ENCODE results near the gene ABCB8. TPM values are rescaled to one million over a fixed set of nuclear protein-coding genes. Genes with fewer than 3 reads are reported as not detected.

The ABCB8 gene
- total RNA-seq, 4 donors from 2014 or later, result 22.9 to 35.2 (median 27.6) TPM

DNA sequence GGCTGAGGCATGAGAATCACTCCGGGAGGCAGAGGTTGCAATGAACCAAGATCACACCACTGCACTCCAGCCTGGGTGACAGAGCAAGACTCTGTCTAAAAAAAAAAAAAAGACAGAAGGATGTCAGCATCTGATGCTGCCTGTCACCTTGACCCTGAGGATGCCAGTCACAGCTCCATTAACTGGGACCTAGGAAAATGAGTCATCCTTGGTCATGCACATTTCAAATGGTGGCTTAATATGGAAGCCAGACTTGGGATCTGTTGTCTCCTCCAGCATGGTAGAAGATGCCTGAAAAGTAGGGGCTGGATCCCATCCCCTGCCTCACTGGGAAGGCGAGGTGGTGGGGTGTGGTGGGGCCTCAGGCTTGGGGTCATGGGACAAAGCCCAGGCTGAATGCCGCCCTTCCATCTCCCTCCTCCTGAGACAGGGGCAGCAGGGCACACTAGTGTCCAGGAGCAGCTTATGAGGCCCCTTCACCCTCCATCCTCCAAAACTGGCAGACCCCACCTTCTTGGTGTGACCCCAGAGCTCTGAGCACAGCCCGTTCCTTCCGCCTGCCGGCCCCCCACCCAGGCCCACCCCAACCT, 36.1 kb upstream of the ABCB8 start:
- 78 to 82% methylated on average over 6 of the region's 6 CpGs for WGBS, 2 donors
- no peak for DNase-seq (ENCODE audit: low spot score in 2 of 2)
- TF ChIP-seq, protein P1, sequence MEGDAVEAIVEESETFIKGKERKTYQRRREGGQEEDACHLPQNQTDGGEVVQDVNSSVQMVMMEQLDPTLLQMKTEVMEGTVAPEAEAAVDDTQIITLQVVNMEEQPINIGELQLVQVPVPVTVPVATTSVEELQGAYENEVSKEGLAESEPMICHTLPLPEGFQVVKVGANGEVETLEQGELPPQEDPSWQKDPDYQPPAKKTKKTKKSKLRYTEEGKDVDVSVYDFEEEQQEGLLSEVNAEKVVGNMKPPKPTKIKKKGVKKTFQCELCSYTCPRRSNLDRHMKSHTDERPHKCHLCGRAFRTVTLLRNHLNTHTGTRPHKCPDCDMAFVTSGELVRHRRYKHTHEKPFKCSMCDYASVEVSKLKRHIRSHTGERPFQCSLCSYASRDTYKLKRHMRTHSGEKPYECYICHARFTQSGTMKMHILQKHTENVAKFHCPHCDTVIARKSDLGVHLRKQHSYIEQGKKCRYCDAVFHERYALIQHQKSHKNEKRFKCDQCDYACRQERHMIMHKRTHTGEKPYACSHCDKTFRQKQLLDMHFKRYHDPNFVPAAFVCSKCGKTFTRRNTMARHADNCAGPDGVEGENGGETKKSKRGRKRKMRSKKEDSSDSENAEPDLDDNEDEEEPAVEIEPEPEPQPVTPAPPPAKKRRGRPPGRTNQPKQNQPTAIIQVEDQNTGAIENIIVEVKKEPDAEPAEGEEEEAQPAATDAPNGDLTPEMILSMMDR (IDR thresholded peaks at IDR 0.05), result no peak
- no peak for TF ChIP-seq POLR2A (IDR thresholded peaks at IDR 0.05)
- intact Hi-C loops (cut with DNase I; ENCODE audit: low total_unique reads), result no loop called here
- H3K4me3 ChIP-seq (ENCODE audit: low read depth, poor library complexity, severe bottlenecking), result no peak overlapping the region

DNA sequence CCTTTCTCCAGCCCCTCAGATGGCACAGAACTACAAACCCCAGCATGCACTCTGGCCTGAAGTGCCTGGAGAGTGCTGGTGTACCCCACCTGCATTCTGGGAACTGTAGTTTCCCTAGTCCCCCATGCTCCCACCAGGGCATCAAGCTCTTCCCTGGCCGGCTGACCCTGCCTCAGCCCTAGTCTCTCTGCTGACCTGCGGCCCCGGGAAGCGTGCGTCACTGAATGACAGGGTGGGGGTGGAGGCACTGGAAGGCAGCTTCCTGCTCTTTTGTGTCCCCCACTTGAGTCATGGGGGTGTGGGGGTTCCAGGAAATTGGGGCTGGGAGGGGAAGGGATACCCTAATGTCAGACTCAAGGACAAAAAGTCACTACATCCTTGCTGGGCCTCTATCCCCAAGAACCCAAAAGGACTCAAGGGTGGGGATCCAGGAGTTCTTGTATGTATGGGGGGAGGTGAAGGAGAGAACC, 35.4 kb upstream of the ABCB8 start:
- 20 to 48% methylated on average over 2 to 5 of the region's 5 CpGs for WGBS, 2 donors
- TF ChIP-seq, protein P1 (IDR thresholded peaks at IDR 0.05), result no peak
- TF ChIP-seq POLR2A (IDR thresholded peaks at IDR 0.05), result no peak

DNA sequence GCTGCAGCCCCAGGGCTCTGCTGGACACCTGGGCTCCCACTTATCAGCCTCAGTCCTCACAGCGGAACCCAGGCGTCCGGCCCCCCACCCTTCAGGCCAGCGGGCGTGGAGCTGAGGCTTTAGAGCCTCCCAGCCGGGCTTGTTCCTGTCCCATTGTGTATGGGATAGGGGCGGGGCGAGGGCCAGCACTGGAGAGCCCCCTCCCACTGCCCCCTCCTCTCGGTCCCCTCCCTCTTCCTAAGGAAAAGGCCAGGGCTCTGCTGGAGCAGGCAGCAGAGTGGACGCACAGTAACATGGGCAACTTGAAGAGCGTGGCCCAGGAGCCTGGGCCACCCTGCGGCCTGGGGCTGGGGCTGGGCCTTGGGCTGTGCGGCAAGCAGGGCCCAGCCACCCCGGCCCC, 34.7 kb upstream of the ABCB8 start:
- intact Hi-C loops (cut with DNase I; ENCODE audit: low total_unique reads), result no loop called here
- no peak for DNase-seq (ENCODE audit: low spot score in 2 of 2)
- TF ChIP-seq, protein P1 (IDR thresholded peaks at IDR 0.05), result no peak
- no peak for TF ChIP-seq POLR2A (IDR thresholded peaks at IDR 0.05)
- 78 to 87% methylated on average over 10 to 14 of the region's 14 CpGs for WGBS, 2 donors
- no peak overlapping the region for H3K4me3 ChIP-seq (ENCODE audit: low read depth, poor library complexity, severe bottlenecking)

More for the DNA sequence above, 35.4 kb upstream of the ABCB8 start:
- H3K4me3 ChIP-seq (ENCODE audit: low read depth, poor library complexity, severe bottlenecking), result no peak overlapping the region
- intact Hi-C loops (cut with DNase I; ENCODE audit: low total_unique reads), result no loop called here
- no peak for DNase-seq (ENCODE audit: low spot score in 2 of 2)

DNA sequence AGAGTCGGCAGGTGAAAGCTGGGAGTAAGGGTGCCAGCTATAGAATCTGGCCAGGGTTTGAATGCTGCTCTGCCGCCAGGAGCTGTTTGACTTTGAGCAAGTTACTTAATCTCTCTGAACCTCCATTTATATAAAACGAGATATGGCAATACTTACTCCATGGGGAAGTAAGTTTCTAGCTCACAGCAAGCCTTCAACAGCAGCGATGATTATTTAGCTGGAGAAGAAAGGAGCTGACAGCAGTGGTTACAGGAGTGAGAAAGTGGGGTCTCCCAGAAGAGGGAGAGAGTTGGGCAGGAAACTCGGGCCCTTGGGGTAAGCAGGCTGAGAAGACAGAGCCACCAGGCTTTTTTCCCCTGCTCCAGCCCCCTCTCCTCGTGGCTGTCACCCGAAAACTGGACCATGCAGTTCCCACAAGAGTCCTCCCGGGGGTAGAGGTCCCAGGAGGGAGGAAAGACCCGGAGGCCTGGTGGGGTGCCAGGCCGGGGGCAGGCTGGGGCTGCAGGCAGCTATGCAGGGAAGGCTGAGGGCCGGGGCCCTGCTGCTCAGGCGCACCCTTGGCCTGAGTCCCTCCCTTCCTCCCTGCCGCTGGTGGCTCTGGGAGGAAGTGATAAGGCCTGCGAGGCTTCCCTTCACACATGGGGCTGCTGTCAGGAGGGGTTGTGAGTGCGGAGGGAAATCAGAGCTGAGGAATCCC, 34.0 kb upstream of the ABCB8 start:
- WGBS, 2 donors, result 47 to 59% methylated on average over 10 to 14 of the region's 15 CpGs
- DNase-seq (ENCODE audit: low spot score in 2 of 2), result no peak
- no peak for TF ChIP-seq POLR2A (IDR thresholded peaks at IDR 0.05)
- TF ChIP-seq, protein P1 (IDR thresholded peaks at IDR 0.05), result no peak
- intact Hi-C loops (cut with DNase I; ENCODE audit: low total_unique reads), result no loop called here
- H3K4me3 ChIP-seq (ENCODE audit: low read depth, poor library complexity, severe bottlenecking), result no peak overlapping the region

DNA sequence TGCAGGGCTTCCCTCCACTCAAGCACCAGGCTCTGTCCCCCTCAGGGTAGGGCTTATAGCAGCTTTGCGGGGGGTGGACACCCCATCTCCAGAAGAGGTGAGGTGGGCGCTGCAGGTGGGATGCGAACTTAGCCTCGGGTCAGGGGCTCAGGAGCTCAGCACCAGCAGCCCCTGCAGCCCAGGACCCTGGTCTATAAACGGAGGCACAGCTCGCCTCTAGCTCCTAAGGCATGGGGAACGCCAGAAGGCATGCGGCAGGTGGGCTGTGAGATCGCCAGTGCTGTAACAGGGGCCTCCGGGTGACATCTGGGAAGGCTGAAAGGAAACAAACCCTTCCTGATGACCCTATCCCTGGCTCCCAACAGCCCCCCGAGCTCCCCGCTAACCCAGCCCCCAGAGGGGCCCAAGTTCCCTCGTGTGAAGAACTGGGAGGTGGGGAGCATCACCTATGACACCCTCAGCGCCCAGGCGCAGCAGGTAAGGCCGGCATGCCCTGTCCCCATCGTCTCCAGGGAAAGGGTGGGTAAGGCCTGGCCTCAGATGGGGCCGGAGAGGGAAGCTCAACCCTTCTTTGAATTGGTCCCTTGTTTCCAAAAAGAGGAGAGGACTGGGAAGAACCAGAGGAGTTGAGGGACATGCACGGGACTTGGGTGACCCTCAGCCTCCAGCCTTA, 33.3 kb upstream of the ABCB8 start:
- 50 to 57% methylated on average over 18 of the region's 19 CpGs for WGBS, 2 donors
- TF ChIP-seq, protein P1 (IDR thresholded peaks at IDR 0.05), result no peak
- intact Hi-C loops (cut with DNase I; ENCODE audit: low total_unique reads), result no loop called here
- no peak for DNase-seq (ENCODE audit: low spot score in 2 of 2)
- H3K4me3 ChIP-seq (ENCODE audit: low read depth, poor library complexity, severe bottlenecking), result no peak overlapping the region
